Measurements from ENCODE around the gene OR2Z1.
"Not testable (repeated sequence)": the region's sequence is repeated elsewhere in the genome, so short reads cannot be mapped to it uniquely, and the experiment has no call there.

Gene OR2Z1

DNA sequence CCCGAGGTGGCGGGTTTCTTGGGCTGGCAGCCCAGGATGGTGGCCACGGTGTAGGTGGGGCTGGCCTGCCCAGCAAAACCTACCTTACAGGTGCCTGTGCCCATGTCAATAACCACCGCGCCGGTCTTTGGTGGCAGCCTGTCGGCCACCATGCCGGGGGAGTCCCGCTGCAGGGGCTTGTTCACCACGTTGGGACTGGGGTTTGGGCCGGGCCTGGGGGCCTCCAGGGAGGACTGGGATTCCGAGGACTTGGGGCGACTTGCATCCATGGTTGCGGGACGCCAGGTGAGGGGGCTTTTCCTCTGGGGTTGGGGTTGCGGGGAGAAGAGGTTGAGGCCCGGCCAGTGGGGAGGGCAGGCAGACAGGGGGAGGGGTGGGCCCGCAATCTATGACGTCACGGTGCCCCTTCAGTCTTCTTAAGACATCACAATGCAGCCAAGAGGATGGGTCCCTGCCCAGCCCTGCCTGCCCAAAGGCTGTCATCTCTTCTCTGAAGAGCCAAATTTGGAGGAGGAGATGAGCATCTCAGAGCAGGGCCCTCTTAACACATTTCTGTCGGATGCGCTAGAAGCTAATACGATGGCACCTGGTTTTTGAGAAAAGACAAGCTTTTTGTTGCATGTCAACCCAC lies 22.9 kb upstream of the OR2Z1 start, which contains the start of gene ACTL9:
TSS of gene ACTL9 (minus strand) at position 363 of the 631 bp plus-strand sequence. CDS start at position 269, 94 bp downstream.
- H3K4me1 ChIP-seq, result no peaks in the 10 kb centered on the region
- TF ChIP-seq, protein P1, sequence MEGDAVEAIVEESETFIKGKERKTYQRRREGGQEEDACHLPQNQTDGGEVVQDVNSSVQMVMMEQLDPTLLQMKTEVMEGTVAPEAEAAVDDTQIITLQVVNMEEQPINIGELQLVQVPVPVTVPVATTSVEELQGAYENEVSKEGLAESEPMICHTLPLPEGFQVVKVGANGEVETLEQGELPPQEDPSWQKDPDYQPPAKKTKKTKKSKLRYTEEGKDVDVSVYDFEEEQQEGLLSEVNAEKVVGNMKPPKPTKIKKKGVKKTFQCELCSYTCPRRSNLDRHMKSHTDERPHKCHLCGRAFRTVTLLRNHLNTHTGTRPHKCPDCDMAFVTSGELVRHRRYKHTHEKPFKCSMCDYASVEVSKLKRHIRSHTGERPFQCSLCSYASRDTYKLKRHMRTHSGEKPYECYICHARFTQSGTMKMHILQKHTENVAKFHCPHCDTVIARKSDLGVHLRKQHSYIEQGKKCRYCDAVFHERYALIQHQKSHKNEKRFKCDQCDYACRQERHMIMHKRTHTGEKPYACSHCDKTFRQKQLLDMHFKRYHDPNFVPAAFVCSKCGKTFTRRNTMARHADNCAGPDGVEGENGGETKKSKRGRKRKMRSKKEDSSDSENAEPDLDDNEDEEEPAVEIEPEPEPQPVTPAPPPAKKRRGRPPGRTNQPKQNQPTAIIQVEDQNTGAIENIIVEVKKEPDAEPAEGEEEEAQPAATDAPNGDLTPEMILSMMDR (IDR thresholded peaks at IDR 0.05), result no peak
- no peak within 1 kb of the TSS for H3K4me2 ChIP-seq (ENCODE audit: low read length)
- no peaks in the 10 kb centered on the region for H3K27me3 ChIP-seq (ENCODE audit: control insufficient read depth, insufficient read depth, low read length)
- H3K9ac ChIP-seq, result no peak within 1 kb of the TSS
- H3K4me3 ChIP-seq (ENCODE audit: low read depth, low read length), result no peak within 1 kb of the TSS
- H3K36me3 ChIP-seq (ENCODE audit: control insufficient read depth, insufficient read depth, low read length), result no peaks in the 10 kb centered on the region
- H2AFZ ChIP-seq, result no peak within 1 kb of the TSS
- H3K9me3 ChIP-seq (ENCODE audit: control insufficient read depth, low read length), result no peaks in the 10 kb centered on the region
- H3K79me2 ChIP-seq, result no peaks in the 10 kb centered on the region
- no peak within 1 kb of the TSS for H3K27ac ChIP-seq

GRCh38 chr19:8699908-8700307 lies 21.5 kb upstream of the OR2Z1 start:
- Histone ChIP-seq H3K9ac (no peak overlapping the region), H3K4me3 (ENCODE audit: low read depth, low read length) (no peak overlapping the region), H3K36me3 (ENCODE audit: control insufficient read depth, insufficient read depth, low read length) (no peaks in the 10 kb centered on the region), H3K9me3 (ENCODE audit: control insufficient read depth, low read length) (no peaks in the 10 kb centered on the region), H3K27me3 (ENCODE audit: control insufficient read depth, insufficient read depth, low read length) (no peaks in the 10 kb centered on the region), H3K4me1 (no peaks in the 10 kb centered on the region), H3K27ac (no peak overlapping the region), H2AFZ (no peak overlapping the region), H3K79me2 (no peaks in the 10 kb centered on the region), H3K4me2 (ENCODE audit: low read length) (no peak overlapping the region)
- TF ChIP-seq, protein P1 (IDR thresholded peaks at IDR 0.05), result no peak

DNA sequence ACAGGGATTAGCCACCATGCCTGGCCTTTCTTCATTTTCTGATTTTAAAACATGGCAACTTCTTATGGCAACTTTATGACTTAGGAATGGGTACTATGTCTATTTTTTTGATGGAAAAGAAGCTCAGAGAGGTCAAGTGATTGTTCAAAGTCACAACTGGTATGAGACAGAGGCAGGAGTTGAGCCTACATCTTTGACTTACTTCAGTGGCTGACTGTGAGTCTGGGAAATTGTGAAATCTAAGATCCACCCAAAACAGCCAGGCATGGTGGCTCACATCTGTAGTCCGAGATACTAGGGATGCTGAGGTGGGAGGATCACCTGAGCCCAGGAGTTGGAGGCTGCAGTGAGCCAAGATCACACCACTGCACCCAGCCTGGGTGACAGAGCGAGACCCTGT lies 20.5 kb upstream of the OR2Z1 start:
- Histone ChIP-seq H3K27me3 (ENCODE audit: control insufficient read depth, insufficient read depth, low read length) (no peaks in the 10 kb centered on the region), H3K9me3 (ENCODE audit: control insufficient read depth, low read length) (no peaks in the 10 kb centered on the region), H2AFZ (no peak overlapping the region), H3K4me3 (ENCODE audit: low read depth, low read length) (no peak overlapping the region), H3K79me2 (no peaks in the 10 kb centered on the region), H3K4me1 (no peaks in the 10 kb centered on the region), H3K36me3 (ENCODE audit: control insufficient read depth, insufficient read depth, low read length) (no peaks in the 10 kb centered on the region), H3K4me2 (ENCODE audit: low read length) (no peak overlapping the region), H3K9ac (no peak overlapping the region), H3K27ac (no peak overlapping the region)
- TF ChIP-seq, protein P1 (IDR thresholded peaks at IDR 0.05), result no peak

DNA sequence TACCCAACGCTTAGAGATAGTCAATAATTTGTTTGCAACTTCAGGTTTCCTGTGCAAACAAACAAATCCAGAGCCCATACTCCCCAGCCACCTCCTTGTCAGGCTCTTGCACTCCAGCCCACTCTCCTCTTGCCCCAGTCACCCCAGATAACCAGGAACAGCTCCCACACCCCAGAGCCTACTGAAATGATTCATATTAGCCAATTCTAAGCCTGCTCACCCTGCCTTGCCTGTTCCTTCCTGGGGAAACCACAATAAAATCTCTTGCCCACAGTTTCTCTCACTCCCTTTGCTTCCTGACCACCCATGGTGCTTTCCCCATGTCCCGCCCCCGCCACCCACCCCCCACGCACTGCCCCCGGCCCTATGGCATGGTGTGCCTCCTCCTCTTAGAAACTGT lies 19.1 kb upstream of the OR2Z1 start:
- TF ChIP-seq, protein P1 (IDR thresholded peaks at IDR 0.05), result no peak
- Histone ChIP-seq H3K4me3 (ENCODE audit: low read depth, low read length) (no peak overlapping the region), H3K79me2 (no peaks in the 10 kb centered on the region), H3K9ac (no peak overlapping the region), H3K27me3 (ENCODE audit: control insufficient read depth, insufficient read depth, low read length) (no peaks in the 10 kb centered on the region), H3K4me2 (ENCODE audit: low read length) (no peak overlapping the region), H3K4me1 (no peaks in the 10 kb centered on the region), H2AFZ (no peak overlapping the region), H3K9me3 (ENCODE audit: control insufficient read depth, low read length) (no peaks in the 10 kb centered on the region), H3K27ac (no peak overlapping the region), H3K36me3 (ENCODE audit: control insufficient read depth, insufficient read depth, low read length) (no peaks in the 10 kb centered on the region)

GRCh38 chr19:8703223-8703622 lies 18.2 kb upstream of the OR2Z1 start:
- Histone ChIP-seq H3K36me3 (ENCODE audit: control insufficient read depth, insufficient read depth, low read length) (no peaks in the 10 kb centered on the region), H3K27me3 (ENCODE audit: control insufficient read depth, insufficient read depth, low read length) (no peaks in the 10 kb centered on the region), H3K79me2 (no peaks in the 10 kb centered on the region), H3K4me2 (ENCODE audit: low read length) (no peak overlapping the region), H2AFZ (no peak overlapping the region), H3K4me3 (ENCODE audit: low read depth, low read length) (no peak overlapping the region), H3K9me3 (ENCODE audit: control insufficient read depth, low read length) (no peaks in the 10 kb centered on the region), H3K4me1 (no peaks in the 10 kb centered on the region), H3K27ac (no peak overlapping the region), H3K9ac (no peak overlapping the region)
- TF ChIP-seq, protein P1 (IDR thresholded peaks at IDR 0.05), result no peak

DNA sequence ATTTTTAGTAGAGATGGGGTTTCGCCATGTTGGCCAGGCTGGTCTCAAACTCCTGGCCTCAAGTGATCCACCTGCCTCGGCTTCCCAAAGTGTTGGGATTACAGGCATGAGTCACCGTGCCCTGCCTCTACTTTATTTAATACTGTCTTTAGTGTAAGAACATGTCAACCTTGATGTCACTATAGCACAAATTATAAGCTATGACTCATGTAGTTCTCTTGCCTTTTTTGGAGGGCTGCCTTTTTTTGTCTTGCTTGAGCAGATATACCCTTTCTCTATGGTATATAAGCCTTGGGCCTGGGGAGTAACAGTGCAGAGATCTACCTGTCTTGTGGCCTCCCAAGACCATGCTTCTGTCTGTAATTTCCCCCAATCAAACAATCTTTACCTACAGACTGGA lies 16.1 kb upstream of the OR2Z1 start:
- not testable (repeated sequence) for H3K4me3 ChIP-seq (ENCODE audit: low read depth, low read length); H3K27me3 ChIP-seq (ENCODE audit: control insufficient read depth, insufficient read depth, low read length); H3K9me3 ChIP-seq (ENCODE audit: control insufficient read depth, low read length); H2AFZ ChIP-seq; H3K9ac ChIP-seq; H3K36me3 ChIP-seq (ENCODE audit: control insufficient read depth, insufficient read depth, low read length); H3K27ac ChIP-seq; H3K4me1 ChIP-seq; H3K4me2 ChIP-seq (ENCODE audit: low read length); H3K79me2 ChIP-seq
